GM20431 (cell line): Measurements from ENCODE around the gene CCSER2.

Source experiments
- in situ Hi-C: fragments of 300-500 bp; cut with MseI, MboI; formaldehyde crosslinking; loops from one replicate; pipeline ENCODE4 v1.15.0; 2020; ENCODE audit warnings: low sequenced_read_pairs; ENCODE audit not compliant: unreplicated experiment

Gene CCSER2

DNA sequence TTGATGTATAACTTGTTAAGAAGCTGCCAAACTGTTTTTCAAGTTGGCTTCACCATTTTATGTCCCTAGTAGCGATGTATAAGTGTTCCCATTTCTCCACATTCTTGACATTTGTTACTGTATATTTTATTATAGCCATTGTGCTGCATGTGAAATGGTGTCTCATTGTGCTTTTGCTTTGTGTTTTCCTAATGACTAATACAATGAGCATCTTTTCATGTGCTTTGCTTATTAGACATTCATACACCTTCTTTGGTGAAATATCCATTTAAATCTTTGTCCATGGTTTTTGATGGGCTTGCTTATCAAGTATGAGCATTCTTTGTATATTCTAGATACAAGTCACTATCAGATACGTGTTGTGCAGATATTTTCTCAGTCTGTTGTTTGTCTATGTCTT, 203.0 kb downstream of the CCSER2 start:
- in situ Hi-C loops = loop anchor here (10.0 to 25.0 kb wide), 2 partner anchors 169 to 267 kb away; no protein-coding TSS in a partner anchor

DNA sequence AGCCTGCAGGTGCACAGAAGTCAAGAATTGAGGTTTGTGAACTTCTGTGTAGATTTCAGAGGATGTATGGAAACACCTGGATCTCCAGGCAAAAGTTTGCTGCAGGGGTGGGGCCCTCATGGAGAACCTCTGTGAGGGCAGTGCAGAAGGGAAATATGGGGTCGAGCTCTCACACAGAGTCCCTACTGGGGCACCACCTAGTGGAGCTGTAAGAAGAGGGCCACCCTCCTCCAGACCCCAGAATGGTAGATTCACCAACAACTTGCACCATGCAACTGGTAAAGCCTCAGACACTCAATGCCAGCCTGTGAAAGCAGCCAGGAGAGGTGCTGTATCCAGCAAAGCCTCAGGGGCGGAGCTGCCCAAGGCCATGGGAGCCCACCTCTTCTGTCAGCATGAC, 205.8 kb downstream of the CCSER2 start:
- in situ Hi-C loops = loop anchor here (10.0 to 25.0 kb wide), 2 partner anchors 172 to 269 kb away; no protein-coding TSS in a partner anchor

DNA sequence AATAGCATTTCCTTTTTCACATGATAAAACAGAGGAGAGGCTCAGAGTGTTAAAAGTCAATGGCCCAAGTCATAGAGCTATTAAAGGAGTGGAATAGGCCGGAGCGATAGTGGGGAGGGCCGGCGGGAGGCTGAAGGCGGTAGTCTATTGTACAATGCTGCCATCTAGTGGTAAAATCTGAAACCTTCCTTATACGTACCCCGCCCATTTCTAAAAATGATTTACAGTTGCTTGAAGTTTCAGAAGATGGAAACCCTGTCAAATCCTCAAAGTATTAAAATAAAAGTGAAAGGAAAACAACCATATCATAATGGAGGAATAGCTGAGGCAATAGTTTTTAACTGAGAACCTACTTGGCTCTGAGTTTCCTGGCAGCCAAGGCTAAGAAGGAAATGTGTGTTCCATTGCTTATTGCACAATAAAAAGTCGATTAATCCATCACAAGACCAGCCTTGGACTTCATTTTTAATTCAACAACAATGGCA, 209.1 kb downstream of the CCSER2 start:
- in situ Hi-C loops = loop anchor here (10.0 to 25.0 kb wide), 2 partner anchors 175 to 273 kb away; no protein-coding TSS in a partner anchor

DNA sequence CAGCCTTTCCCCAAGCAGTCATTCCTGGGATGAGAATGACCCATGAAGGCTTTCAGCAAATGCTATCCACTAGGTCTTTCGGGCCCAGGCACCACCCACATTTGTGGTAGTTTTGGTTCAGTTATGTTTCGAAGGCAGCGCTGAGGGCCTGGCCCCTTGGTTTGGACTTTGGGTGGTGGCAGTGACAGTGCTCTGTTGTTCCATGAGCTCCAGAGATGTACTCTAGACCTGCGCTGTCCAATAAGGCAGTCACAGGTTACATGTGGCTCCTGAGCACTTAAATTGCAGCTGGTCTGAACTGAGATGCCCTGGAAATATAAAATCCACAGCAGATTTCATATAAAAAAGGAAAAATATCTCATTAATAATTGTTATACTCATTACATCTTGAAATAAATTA, 209.6 kb downstream of the CCSER2 start:
- in situ Hi-C loops = loop anchor here (10.0 to 25.0 kb wide), 2 partner anchors 176 to 273 kb away; no protein-coding TSS in a partner anchor

DNA sequence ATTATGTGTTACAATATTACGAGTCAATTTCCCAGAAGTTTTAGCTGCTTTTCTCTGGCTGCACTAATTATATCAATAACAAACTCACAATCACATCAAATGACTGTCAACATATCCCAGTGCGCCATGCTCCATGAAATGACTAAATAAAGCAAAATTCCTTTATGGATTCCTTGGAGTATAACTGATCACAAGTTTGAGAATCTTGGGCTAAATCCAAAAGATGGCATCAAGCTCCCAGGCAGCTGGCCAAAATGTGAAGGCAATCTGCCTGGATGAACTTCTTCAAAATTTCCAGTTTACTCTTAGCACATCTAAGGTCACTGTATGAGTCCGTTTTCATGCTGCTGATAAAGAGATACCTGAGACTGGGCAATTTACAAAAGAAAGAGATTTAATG, 210.8 kb downstream of the CCSER2 start:
- in situ Hi-C loops = loop anchor here (10.0 to 25.0 kb wide), 2 partner anchors 177 to 274 kb away; no protein-coding TSS in a partner anchor

DNA sequence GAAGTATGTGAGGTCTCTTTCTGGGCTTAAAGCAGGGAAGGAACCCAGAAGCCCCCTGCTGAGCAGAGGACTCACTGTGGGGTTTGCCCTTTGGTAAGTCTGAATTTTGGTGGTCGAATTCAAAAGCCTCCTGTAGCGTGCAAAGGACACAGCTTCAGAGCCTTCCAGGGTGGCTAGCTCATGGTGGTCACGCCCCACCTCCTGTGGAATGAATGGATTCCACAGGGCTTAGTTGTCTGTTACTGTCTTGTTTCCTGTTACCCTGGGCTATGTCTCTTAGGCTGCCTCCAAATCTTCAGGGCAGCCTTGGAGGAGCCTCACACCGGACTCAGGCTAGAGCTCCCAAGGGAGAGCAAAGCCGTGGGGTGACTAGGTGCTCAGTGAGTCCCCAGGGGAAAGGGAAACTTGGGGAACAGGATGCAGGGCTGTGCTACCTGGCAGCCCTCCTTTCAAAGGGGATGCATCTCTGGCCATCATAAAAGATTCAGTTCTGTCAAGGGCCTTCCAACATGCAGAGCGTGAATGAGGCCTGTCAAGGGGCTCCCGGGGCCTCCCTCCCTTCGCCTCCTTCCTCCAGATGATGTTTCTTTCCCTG, 211.7 kb downstream of the CCSER2 start:
- in situ Hi-C loops = loop anchor here (25.0 kb wide), 1 partner anchor 178 kb away; no protein-coding TSS in a partner anchor

DNA sequence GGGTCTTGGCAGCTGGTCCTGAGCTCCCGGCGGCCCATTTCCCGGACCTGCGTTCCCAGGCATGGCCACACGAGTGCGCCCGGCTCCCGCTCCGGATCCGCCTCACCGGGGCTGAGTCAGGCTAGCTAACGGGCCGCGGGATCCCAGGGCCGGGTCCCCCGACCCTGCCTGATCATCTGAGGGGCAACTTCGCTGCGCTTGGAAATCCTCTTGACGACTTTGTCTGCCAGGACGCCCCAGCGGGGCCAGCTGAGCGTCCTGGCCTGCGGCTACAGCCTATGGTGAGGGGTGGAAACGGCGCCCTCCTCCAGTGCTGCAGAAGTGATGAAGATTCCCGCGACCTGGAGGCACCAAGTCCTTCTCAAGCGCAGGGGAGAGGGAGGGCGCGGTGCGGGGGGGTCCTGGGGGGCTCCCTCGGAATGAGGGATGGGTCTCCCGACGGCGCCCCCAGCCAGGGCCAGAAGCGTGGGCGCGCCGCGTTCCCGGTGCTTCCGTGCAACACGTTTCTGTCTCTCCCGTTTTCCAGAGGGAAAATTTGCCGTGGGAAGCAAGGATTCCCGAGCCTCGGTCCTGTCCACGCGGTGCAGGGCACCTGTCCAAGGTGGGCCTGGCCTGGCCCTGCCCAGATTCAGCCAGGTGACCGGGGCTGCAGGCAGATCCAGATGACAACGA, 212.4 kb downstream of the CCSER2 start:
- in situ Hi-C loops = loop anchor here (25.0 kb wide), 1 partner anchor 178 kb away; no protein-coding TSS in a partner anchor

DNA sequence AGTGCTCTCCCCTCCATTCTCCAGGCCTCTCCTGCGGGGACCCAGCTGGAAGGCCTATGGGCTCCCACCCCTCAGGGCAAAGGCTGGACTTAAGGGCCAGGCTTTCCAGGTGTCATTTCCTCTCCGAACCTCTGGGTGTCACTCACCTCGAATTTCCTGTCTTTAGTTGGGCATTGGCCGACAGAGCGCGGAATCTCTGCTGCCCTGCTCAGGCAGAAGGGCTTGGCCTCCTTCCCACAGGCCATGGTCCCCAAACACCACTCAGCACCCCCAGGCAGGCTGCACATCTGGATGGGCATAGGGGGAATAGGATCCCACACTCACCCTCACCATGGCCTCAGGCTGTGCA, 212.9 kb downstream of the CCSER2 start:
- in situ Hi-C loops = loop anchor here (25.0 kb wide), 1 partner anchor 179 kb away; no protein-coding TSS in a partner anchor

DNA sequence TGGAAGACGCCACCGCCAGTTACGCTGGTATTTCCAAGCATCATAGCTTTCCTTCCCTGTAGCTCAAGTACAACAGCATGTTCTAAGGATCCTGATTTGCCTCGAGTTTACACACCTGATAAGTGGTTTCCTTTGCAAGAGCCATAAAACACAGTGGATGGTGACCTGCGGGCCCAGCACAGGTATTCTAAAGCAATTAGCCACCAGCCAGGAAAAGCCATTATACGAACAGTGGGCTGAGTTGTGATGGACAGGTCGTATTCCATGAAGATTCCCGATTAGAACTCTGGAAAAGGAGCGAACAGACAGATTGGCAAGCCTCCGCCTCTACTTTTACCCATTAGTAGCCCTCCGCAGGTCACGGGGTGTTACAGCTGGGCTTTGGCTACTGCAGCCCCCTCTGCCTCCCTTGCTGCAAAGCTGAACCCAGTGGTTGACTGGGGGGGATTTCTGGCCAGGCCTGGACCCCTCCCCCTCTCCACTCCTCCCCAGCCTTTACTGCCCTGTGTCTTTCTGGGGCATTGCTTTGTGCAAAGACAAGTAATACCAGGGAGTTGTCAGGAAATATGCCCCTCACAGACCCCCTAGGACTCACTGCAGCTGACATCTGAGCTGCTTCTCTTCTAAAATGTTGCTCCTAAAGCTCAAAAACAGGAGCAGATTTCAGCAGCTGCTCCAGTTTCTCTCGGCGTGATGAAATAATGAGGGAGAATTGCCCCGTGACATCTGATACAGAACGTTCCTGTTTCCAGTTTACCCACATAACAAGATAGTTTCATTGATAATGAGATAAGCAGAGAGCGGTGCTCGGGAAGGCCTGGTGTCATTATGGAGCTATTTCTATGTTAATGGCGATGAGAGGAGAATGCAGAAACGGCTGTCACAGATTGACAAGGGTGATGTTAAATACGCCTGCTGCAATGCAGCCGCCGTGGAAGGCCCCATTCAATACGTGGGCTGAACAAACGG, 214.4 kb downstream of the CCSER2 start:
- in situ Hi-C loops = loop anchor here (25.0 kb wide), 1 partner anchor 181 kb away; no protein-coding TSS in a partner anchor

DNA sequence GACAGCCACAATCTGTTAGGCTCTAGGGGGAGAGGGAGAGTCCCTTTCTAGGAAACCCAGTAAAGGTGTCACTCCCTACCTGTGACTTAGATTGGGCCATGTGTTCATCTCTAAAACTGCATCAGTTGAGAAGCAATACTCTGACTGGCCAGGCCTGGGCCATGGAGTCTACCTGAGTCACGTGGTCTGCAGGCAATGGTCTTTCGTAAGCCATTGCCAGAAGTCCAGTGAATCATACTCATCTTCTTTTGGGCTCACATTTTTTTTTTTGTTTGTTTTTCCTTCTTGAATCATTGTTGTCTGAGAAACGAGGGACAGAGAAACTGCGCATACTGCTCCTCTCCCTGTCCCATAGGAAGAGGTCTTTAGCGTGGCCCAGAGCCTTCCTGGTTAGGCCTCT, 215.6 kb downstream of the CCSER2 start:
- in situ Hi-C loops = loop anchor here (25.0 kb wide), 1 partner anchor 182 kb away; no protein-coding TSS in a partner anchor

DNA sequence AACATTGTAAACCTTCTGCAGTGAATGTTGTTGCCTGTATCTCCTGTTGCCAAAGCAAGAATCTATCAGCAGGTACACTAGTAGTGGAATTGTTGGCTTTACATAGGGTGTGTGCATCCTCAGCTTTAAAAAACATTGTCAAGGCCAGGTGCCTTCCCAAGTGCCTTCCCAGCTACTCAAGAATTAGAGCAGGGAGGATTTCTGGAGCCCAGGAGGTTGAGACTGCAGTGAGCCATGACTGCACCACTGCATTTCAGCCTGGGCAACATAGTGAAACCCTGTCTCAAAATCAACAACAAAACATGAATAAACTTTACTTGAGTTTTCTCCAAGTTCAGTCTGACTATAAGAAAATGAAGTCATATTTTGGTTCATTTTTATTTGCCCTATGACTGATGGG, 217.3 kb downstream of the CCSER2 start:
- in situ Hi-C loops = loop anchor here (25.0 kb wide), 1 partner anchor 183 kb away; no protein-coding TSS in a partner anchor

DNA sequence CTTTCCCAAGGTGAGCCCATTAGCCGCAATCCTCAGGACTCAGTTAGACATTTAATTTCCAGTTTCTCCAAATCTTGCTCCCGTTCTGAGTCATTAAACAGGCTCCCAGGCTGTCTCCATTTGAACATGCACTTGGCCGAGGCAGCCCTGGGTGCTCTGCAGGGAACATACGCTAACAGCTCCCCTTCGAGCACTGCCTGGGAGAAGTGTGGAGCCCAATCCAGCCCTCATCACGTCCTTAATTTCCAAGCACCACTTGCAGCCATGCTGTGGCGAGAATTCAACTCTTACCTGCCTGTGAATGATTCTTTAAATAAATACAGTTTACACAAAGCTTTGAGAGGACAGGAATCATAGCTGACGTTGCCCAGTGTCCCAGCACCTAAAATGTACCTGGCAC, 218.2 kb downstream of the CCSER2 start:
- in situ Hi-C loops = loop anchor here (25.0 kb wide), 1 partner anchor 184 kb away; no protein-coding TSS in a partner anchor

DNA sequence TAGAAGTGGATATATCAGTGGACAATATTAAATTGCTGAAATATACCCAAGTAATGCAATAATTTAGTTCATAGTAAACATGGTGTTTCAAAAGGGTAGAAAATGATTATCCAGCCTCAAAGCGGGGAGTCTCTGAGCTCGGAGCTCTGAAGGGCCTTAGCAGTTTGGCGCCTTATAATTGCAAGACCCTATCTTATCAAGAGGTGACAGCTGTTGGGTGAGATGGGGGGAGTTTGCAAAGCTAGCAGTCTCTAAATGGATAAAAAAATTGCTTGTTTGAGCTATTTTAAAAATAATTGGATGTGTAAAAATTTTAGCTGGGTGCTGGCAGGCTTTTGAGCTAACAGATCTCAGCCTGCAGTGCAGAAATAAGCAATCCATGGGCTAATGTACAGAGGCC, 219.2 kb downstream of the CCSER2 start:
- in situ Hi-C loops = loop anchor here (25.0 kb wide), 1 partner anchor 185 kb away; no protein-coding TSS in a partner anchor

DNA sequence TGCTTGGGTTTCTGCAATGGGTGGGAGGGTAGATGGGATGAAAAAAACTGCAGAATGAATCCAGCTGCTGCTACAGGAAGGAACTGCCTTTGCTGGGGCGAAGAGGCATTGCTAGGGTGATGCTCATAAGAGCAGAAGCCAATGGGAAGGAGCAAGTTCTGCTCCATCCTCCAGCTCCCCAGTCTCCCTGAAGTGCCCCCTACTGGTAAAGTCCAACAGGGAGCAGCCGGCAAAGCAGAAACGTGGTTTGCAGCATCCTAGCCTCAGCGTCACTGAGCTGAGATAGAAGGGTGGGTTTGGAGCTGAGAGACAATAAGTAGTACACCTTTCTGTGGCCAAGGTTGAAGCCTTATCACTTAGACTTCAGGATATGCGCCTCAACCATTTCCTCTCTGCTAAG, 220.5 kb downstream of the CCSER2 start:
- in situ Hi-C loops = loop anchor here (25.0 kb wide), 1 partner anchor 187 kb away; no protein-coding TSS in a partner anchor

DNA sequence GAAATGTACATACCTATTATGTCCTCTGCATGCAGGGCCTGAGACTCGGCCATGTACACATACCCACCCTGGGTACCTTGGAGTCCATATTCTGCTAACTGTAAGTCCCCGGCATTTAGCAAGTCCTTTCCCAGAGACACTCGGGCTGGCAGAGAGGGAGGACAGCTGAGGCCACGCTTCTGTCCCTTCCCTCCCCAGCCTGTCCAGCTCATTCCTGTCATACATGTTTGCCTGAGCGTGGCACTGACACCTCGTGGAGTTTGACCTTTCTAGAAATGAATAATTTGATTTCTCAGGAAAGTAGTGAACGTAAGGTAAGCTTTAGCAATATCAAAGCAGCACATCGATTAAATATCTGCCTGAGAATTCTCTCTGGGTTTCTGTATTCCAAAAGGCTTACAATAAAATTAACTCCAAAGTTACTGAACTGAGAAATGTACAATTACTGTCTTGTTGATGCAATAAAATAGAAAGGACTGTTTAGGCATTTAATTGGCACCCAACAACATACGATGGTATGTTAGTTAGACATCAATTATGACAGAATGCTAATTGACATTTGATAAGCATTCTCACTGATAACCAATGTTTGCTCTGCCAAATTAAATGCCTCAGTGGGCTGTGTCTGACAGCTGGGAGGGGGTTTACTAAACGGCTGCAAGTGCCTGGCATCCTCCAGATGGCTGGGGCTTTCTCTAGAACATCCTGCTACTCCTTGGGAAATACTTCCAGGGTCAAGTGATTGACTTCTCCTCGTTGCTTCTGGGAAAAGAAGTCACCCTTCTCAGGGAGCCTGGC, 221.2 kb downstream of the CCSER2 start:
- in situ Hi-C loops = loop anchor here (25.0 kb wide), 1 partner anchor 187 kb away; no protein-coding TSS in a partner anchor

DNA sequence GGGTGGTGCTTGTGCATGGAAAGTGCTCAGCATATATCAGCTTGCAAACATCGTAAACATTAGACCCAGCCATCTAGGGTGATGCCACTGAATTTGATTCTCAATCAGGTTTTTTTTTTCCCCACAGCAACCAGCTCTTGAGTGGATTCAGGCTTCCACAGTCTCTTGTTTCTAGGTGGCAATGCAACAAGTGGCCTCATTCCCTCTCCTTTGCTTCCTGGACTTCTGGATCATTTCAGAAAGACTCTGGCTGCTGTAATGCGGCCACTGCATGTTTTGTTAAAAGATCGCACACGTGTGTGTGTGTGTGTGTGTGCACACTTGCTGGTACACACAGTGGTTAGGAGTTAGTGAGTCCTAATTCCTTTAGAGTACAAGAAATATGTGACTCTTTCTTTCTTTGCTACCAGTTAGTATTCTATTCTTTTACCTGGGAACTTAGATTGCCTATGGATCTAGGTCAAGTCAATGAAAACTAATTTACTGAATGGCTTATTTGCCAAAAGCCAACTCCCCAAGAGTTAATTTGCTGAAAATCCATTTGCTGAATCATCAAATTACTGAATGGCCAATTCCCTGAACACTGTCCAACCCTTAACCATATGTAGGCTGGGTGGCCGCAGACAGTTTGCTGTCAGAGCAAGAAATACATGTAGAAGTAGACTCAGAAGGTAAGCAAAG, 222.5 kb downstream of the CCSER2 start:
- in situ Hi-C loops = no loop called here

DNA sequence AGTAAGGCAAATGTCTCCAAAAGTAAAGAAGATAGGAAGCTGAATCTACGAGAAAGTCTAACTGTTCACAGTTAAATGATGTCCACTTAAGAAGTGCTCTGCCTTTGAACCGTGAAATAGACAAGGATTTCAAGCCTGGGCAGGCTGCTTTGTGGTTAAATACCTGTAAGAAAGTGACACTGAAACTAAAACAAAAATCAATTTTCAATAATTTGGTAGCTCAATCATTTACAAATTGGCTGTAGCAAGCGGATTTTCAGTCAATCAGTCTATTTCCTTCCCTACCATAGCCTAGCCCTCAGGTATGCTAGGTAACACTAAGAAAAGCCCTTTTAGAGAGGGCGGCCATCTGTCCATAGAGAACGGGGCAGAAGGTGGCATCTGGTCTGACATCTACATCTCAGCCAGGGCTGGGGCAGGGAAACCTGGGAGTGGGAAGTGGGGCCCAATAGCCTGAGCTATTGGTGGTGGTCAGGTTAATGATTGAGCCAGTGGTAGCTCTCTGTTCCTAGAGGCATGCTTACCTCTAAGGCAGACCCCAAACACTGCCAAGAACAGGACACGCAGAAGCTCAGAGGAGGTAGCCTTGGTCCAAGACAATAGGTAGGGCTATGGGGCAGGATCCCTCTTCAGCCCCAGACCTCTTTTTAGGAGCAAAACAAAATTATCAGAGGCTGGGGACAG, 223.2 kb downstream of the CCSER2 start:
- in situ Hi-C loops = no loop called here

DNA sequence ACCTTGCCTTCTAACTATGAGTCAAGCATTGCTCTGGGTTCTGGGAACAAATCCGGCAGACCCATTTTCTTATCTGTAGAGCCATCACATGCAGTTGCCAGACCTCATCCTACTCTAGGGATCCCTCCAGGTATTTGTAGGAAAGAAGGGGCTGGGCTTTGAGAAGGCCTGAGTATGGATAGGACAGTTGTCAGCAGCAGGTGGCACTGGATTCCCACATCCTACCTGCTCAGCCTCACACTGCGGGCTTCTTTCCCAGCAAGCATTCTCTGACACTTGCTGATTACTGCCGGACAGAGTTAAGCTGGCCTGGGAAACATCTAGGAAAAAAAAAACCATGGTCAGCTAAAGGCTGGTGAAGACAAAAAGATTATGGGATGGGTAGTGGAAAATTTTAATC, 224.1 kb downstream of the CCSER2 start:
- in situ Hi-C loops = no loop called here
